GM19025 (cell line): Measurements from ENCODE around the gene RAD51AP1.
"Not testable (repeated sequence)": the region's sequence is repeated elsewhere in the genome, so short reads cannot be mapped to it uniquely, and the experiment has no call there.

Source experiments
- ATAC-seq: cut with Tn5 transposase; IDR thresholded peaks from one replicate; pipeline ENCODE4 v1.9.1; 2021; ENCODE audit warnings: mild to moderate bottlenecking, low read depth, moderate library complexity; ENCODE audit not compliant: unreplicated experiment

RAD51AP1 gene

GRCh38 chr12:4538207-4539160, at the start of gene RAD51AP1:
RAD51AP1 (plus strand) TSS chr12:4538890; CDS start chr12:4538940, 50 bp downstream.
- ATAC-seq: peak; percentile 84

GRCh38 chr12:4489556-4489955, 49.1 kb upstream of the RAD51AP1 start:
- no peak for ATAC-seq

- no peak for ATAC-seq
Observed at GRCh38 chr12:4490973-4491372, 47.7 kb upstream of the RAD51AP1 start.

GRCh38 chr12:4496145-4496838, 42.4 kb upstream of the RAD51AP1 start:
- ATAC-seq: no peak

- no peak for ATAC-seq
Observed at GRCh38 chr12:4499186-4499585, 39.5 kb upstream of the RAD51AP1 start.

GRCh38 chr12:4505376-4505986, 33.2 kb upstream of the RAD51AP1 start:
- no peak for ATAC-seq

- no peak for ATAC-seq
Observed at GRCh38 chr12:4506430-4506829, 32.3 kb upstream of the RAD51AP1 start.

- ATAC-seq: peak; percentile 49
Observed at GRCh38 chr12:4506870-4507269, 31.8 kb upstream of the RAD51AP1 start.

- not testable (repeated sequence) for ATAC-seq
Observed at GRCh38 chr12:4508503-4508902, 30.2 kb upstream of the RAD51AP1 start.

GRCh38 chr12:4509269-4509668, 29.4 kb upstream of the RAD51AP1 start:
- not testable (repeated sequence) for ATAC-seq

- no peak for ATAC-seq
Observed at GRCh38 chr12:4518106-4518728, 20.5 kb upstream of the RAD51AP1 start.

GRCh38 chr12:4523443-4523842, 15.2 kb upstream of the RAD51AP1 start:
- not testable (repeated sequence) for ATAC-seq

GRCh38 chr12:4526923-4527546, 11.7 kb upstream of the RAD51AP1 start:
- ATAC-seq: no peak

GRCh38 chr12:4530160-4530559, 8.5 kb upstream of the RAD51AP1 start:
- no peak for ATAC-seq

- no peak for ATAC-seq
Observed at GRCh38 chr12:4530982-4531586, 7.6 kb upstream of the RAD51AP1 start.

- no peak for ATAC-seq
Observed at GRCh38 chr12:4535092-4535491, 3.6 kb upstream of the RAD51AP1 start.

GRCh38 chr12:4535871-4536270, 2.8 kb upstream of the RAD51AP1 start:
- no peak for ATAC-seq

- ATAC-seq: no peak
Observed at GRCh38 chr12:4539167-4539870, 629 bp downstream of the RAD51AP1 start.

GRCh38 chr12:4540170-4540569, 1.5 kb downstream of the RAD51AP1 start:
- no peak for ATAC-seq
